Measurements from ENCODE around the gene NAXD. TPM values are rescaled to one million over a fixed set of nuclear protein-coding genes. Genes with fewer than 3 reads are reported as not detected.
"Not testable (repeated sequence)": the region's sequence is repeated elsewhere in the genome, so short reads cannot be mapped to it uniquely, and the experiment has no call there.

The NAXD gene
- polyA plus RNA-seq, 4 donors = 30.1 to 59.3 (median 36.9) TPM

DNA sequence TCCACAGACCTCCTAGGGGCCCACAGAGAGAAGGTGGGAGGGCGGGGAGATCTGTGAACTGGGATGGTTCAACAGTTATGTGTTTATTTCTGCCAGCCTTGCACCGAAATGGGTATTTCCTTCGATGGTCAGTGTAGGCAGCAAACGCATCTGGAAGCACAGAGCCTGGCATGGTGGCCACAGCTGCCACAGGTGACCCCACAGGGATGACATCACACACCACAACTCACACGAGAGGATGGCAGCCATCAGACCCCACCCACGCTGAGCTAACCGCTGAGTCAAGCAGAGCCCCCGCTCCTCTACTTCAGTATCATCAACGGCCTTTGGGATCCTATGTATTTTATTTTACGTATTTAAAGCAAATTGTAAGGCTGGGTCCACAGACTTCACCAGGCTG is 37.4 kb downstream of the NAXD start:
- Histone ChIP-seq H3K4me1 (ENCODE audit: control insufficient read depth in 3 of 3, insufficient read depth in 2 of 3, low read depth in 1 of 3, low read length in 2 of 3) (no peaks in the 10 kb centered on the region), H3K27ac (ENCODE audit: low read depth in 1 of 3, low read length in 2 of 3) (no peak overlapping the region), H3K27me3 (ENCODE audit: control insufficient read depth in 3 of 3, insufficient read depth in 3 of 3, low read length in 3 of 3) (no peaks in the 10 kb centered on the region), H3K36me3 (ENCODE audit: control insufficient read depth in 3 of 3, insufficient read depth in 2 of 3, low read depth in 1 of 3, low read length in 3 of 3) (peaks cover 2 to 74% (median 8%) of the 10 kb centered on the region in 3 donors), H3K9me3 (ENCODE audit: control insufficient read depth in 2 of 2, insufficient read depth in 1 of 2, low read depth in 1 of 2, low read length in 1 of 2) (no peaks in the 10 kb centered on the region), H3K4me3 (ENCODE audit: low read depth in 1 of 3, low read length in 3 of 3) (no peak overlapping the region)
- DNase-seq (no peak), FAIRE-seq (no peak)
- 82 to 90% (median 84%) methylated on average over 10 of the region's 10 CpGs for WGBS, 3 donors

DNA sequence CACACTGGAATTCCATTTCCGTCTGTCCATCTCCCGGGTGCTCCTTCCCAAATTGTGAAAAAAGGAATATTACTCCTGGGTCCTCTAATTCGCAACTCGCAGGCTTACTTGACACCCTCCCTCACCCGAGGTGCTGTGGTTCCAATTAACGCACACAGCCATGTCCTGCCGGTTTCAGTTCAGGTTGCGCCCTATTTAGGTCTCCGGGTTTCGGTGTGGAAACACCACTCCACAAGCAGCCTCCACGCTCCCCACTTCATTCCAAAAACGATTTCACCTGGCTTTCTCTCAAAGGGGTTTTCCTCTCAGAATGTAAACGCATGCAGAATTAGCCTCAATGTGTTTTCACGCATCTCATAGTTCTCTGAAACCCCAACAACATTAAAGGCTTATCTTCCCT is 37.9 kb downstream of the NAXD start:
- Histone ChIP-seq H3K36me3 (ENCODE audit: control insufficient read depth in 3 of 3, insufficient read depth in 2 of 3, low read depth in 1 of 3, low read length in 3 of 3) (peaks cover 2 to 73% (median 8%) of the 10 kb centered on the region in 3 donors), H3K4me3 (ENCODE audit: low read depth in 1 of 3, low read length in 3 of 3) (no peak overlapping the region), H3K27ac (ENCODE audit: low read depth in 1 of 3, low read length in 2 of 3) (no peak overlapping the region), H3K9me3 (ENCODE audit: control insufficient read depth in 2 of 2, insufficient read depth in 1 of 2, low read depth in 1 of 2, low read length in 1 of 2) (no peaks in the 10 kb centered on the region), H3K27me3 (ENCODE audit: control insufficient read depth in 3 of 3, insufficient read depth in 3 of 3, low read length in 3 of 3) (no peaks in the 10 kb centered on the region), H3K4me1 (ENCODE audit: control insufficient read depth in 3 of 3, insufficient read depth in 2 of 3, low read depth in 1 of 3, low read length in 2 of 3) (no peaks in the 10 kb centered on the region)
- DNase-seq = no peak
- FAIRE-seq = no peak
- WGBS, 3 donors = 82 to 92% (median 89%) methylated on average over 14 of the region's 14 CpGs

DNA sequence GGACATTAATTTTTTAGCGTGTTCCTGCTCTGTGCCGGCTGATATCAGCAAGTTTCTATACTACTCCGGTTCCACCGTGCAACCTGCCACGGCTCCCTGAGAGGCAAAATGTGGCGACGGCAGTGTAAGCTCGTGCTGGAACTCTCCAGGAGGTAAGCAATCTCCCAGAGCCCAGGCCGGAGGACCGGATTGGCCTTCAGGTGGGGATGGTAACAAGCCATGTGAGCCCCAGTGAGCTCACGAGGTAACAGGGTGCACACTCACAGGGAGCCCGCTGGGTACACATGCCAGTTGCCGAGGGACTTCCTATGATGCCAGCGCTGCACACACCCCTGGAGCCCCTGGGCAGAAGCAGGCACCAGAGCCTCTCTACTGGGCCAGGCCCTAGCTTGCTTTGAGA is 38.5 kb downstream of the NAXD start:
- no peaks in the 10 kb centered on the region for H3K9me3 ChIP-seq (ENCODE audit: control insufficient read depth in 2 of 2, insufficient read depth in 1 of 2, low read depth in 1 of 2, low read length in 1 of 2)
- WGBS, 3 donors = 96 to 97% (median 97%) methylated on average over 14 of the region's 14 CpGs

DNA sequence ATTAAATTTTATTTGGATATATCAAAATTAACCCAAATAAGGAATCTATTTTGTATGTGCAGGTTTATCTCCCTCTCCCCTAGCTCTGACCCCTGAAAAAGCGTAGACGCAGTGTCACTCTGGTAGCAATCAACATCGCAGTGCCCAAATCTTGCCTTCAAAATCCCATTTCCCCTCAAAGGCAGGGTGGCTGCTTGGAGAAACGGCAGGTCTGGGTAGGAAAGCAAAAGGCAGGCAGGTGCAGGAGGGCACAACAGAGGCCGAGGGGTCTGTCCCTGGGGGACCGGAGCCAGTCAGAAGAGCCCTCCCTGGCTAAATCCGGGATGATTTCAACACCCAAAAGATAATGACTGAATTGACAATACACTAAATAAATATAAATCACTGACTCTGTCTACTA is 41.9 kb downstream of the NAXD start:
- no peaks in the 10 kb centered on the region for H3K4me1 ChIP-seq (ENCODE audit: control insufficient read depth in 3 of 3, insufficient read depth in 2 of 3, low read depth in 1 of 3, low read length in 2 of 3)
- FAIRE-seq (no peak), DNase-seq (no peak)
- 95 to 96% (median 95%) methylated on average over 7 of the region's 7 CpGs for WGBS, 3 donors
- H3K9me3 ChIP-seq (ENCODE audit: control insufficient read depth in 2 of 2, insufficient read depth in 1 of 2, low read depth in 1 of 2, low read length in 1 of 2) = peaks cover 0 to 19% of the 10 kb centered on the region in 2 donors
- peaks cover 7 to 40% (median 13%) of the 10 kb centered on the region in 3 donors for H3K36me3 ChIP-seq (ENCODE audit: control insufficient read depth in 3 of 3, insufficient read depth in 2 of 3, low read depth in 1 of 3, low read length in 3 of 3)
- H3K27me3 ChIP-seq (ENCODE audit: control insufficient read depth in 3 of 3, insufficient read depth in 3 of 3, low read length in 3 of 3) = no peaks in the 10 kb centered on the region
- H3K27ac ChIP-seq (ENCODE audit: low read depth in 1 of 3, low read length in 2 of 3) = no peak overlapping the region
- no peak overlapping the region for H3K4me3 ChIP-seq (ENCODE audit: low read depth in 1 of 3, low read length in 3 of 3)

More for the DNA sequence above, 38.5 kb downstream of the NAXD start:
- FAIRE-seq (no peak), DNase-seq (no peak)
- Histone ChIP-seq H3K27ac (ENCODE audit: low read depth in 1 of 3, low read length in 2 of 3) (no peak overlapping the region), H3K4me1 (ENCODE audit: control insufficient read depth in 3 of 3, insufficient read depth in 2 of 3, low read depth in 1 of 3, low read length in 2 of 3) (no peaks in the 10 kb centered on the region), H3K27me3 (ENCODE audit: control insufficient read depth in 3 of 3, insufficient read depth in 3 of 3, low read length in 3 of 3) (no peaks in the 10 kb centered on the region), H3K4me3 (ENCODE audit: low read depth in 1 of 3, low read length in 3 of 3) (no peak overlapping the region), H3K36me3 (ENCODE audit: control insufficient read depth in 3 of 3, insufficient read depth in 2 of 3, low read depth in 1 of 3, low read length in 3 of 3) (peaks cover 2 to 67% (median 8%) of the 10 kb centered on the region in 3 donors)

DNA sequence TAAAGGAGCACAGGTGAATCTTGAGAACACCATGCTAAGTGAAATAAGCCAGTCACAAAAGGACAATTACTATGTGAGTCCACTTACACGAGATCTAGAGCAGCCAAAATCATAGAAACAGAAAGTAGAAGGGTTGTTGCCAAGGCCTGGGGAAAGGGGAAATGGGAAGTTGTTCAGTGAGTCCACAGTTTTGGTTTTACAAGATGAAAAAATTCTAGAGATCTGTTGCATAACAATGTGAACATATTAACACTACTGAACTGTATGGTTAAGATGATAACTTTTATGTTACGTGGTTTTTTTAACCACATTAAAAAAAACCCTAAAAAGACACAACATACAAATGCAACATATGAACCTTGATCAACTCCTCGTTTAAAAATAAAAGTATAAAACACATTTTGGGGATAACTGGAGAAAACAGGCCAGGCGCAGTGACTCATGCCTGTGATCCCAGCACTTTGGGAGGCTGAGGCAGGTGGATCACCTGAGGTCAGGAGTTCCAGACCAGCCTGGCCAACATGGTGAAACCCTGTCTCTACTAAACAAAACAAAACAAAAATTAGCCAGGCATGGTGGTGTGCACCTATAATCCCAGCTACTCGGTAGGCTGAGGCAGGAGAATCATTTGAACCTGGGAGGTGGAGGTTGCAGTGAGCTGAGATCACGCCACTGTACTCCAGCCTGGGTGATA is 43.0 kb downstream of the NAXD start:
- H3K27ac ChIP-seq (ENCODE audit: low read depth in 1 of 3, low read length in 2 of 3); H3K4me1 ChIP-seq (ENCODE audit: control insufficient read depth in 3 of 3, insufficient read depth in 2 of 3, low read depth in 1 of 3, low read length in 2 of 3); DNase-seq; H3K27me3 ChIP-seq (ENCODE audit: control insufficient read depth in 3 of 3, insufficient read depth in 3 of 3, low read length in 3 of 3); H3K4me3 ChIP-seq (ENCODE audit: low read depth in 1 of 3, low read length in 3 of 3); FAIRE-seq: not testable (repeated sequence)
- Histone ChIP-seq H3K36me3 (ENCODE audit: control insufficient read depth in 3 of 3, insufficient read depth in 2 of 3, low read depth in 1 of 3, low read length in 3 of 3) (peaks cover 10 to 39% (median 15%) of the 10 kb centered on the region in 3 donors), H3K9me3 (ENCODE audit: control insufficient read depth in 2 of 2, insufficient read depth in 1 of 2, low read depth in 1 of 2, low read length in 1 of 2) (peaks cover 0 to 23% of the 10 kb centered on the region in 2 donors)
- 69 to 82% (median 78%) methylated on average over 6 of the region's 6 CpGs for WGBS, 3 donors

DNA sequence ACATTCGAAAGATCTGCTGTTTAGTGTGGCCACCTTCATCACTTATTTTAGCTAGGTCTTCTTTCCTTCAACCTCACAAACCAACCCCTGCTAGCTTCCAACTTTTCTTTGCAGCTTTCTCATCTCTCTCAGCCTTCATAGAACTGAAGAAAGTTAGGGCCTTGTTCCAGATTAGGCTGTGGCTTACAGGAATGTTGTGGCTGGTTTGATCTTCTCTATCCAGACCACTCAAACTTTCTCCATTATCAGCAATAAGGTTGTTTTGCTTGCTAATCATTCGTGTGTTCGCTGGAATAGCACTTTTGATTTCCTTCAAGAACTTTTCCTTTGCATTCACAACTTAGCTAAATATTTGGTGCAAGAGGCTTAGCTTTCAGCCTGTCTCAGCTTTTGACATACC is 45.9 kb downstream of the NAXD start:
- Histone ChIP-seq H3K27ac (ENCODE audit: low read depth in 1 of 3, low read length in 2 of 3) (no peak overlapping the region), H3K9me3 (ENCODE audit: control insufficient read depth in 2 of 2, insufficient read depth in 1 of 2, low read depth in 1 of 2, low read length in 1 of 2) (peaks cover 0 to 23% of the 10 kb centered on the region in 2 donors), H3K4me3 (ENCODE audit: low read depth in 1 of 3, low read length in 3 of 3) (no peak overlapping the region), H3K4me1 (ENCODE audit: control insufficient read depth in 3 of 3, insufficient read depth in 2 of 3, low read depth in 1 of 3, low read length in 2 of 3) (no peaks in the 10 kb centered on the region), H3K36me3 (ENCODE audit: control insufficient read depth in 3 of 3, insufficient read depth in 2 of 3, low read depth in 1 of 3, low read length in 3 of 3) (peaks cover 11 to 48% (median 24%) of the 10 kb centered on the region in 3 donors), H3K27me3 (ENCODE audit: control insufficient read depth in 3 of 3, insufficient read depth in 3 of 3, low read length in 3 of 3) (no peaks in the 10 kb centered on the region)
- FAIRE-seq (no peak), DNase-seq (no peak)
- WGBS, 3 donors = 96 to 100% (median 99%) methylated on average over 3 of the region's 3 CpGs

DNA sequence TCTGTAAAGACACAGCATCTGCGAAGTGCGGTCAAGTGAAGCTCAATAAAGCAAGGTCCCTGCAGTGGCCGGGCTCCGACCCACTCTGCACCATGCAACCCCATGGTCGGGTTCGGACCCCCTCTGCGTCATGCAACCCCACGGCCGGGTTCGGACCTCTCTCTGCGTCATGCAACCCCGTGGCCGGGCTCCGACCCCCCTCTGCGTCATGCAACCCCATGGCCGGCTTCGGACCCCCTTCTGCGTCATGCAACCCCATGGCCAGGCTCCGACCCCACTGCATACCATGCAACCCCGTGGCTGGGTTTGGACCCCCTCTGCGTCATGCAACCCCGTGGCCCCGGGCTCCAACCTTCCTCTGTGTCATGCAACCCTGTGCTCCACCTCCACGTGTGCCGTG is 46.7 kb downstream of the NAXD start:
- Histone ChIP-seq H3K9me3 (ENCODE audit: control insufficient read depth in 2 of 2, insufficient read depth in 1 of 2, low read depth in 1 of 2, low read length in 1 of 2) (peaks cover 0 to 23% of the 10 kb centered on the region in 2 donors), H3K36me3 (ENCODE audit: control insufficient read depth in 3 of 3, insufficient read depth in 2 of 3, low read depth in 1 of 3, low read length in 3 of 3) (peaks cover 11 to 48% (median 28%) of the 10 kb centered on the region in 3 donors), H3K4me1 (ENCODE audit: control insufficient read depth in 3 of 3, insufficient read depth in 2 of 3, low read depth in 1 of 3, low read length in 2 of 3) (no peaks in the 10 kb centered on the region), H3K27ac (ENCODE audit: low read depth in 1 of 3, low read length in 2 of 3) (no peak overlapping the region), H3K27me3 (ENCODE audit: control insufficient read depth in 3 of 3, insufficient read depth in 3 of 3, low read length in 3 of 3) (no peaks in the 10 kb centered on the region), H3K4me3 (ENCODE audit: low read depth in 1 of 3, low read length in 3 of 3) (no peak overlapping the region)
- FAIRE-seq (no peak), DNase-seq (no peak)
- 98% methylated on average over 22 to 25 of the region's 25 CpGs for WGBS, 3 donors

DNA sequence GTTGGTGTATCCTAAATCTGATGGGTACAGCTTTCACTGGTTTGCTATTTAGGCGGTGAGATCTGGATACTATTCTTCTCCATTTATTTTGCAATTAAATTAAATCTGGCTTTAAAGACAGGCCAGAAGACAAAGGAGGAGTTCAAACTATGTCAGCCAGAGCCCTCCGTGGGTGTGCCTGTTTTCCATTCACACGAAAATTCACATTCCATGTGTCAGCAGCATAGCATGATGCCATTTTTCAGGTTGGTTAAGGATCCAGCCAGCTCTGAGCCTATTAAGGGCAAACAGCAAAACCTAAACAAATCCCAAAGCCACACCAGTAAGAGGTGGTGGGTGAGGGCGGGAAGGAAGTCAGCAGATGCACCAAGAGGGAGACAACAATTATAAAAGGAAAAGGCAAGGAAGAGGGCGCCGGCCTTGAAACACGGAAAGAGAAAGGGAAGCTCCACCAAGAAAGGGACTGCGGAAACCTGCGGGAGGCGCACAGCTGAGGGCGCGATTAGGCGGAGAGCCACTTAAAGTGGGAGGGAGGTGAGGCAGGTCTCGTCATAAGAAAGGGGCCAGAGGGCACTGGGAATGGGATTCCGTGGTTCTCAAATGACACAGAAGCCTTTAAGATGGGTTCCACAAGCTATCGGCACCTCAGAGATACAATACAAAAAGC is 47.6 kb downstream of the NAXD start:
- Histone ChIP-seq H3K4me3 (ENCODE audit: low read depth in 1 of 3, low read length in 3 of 3) (no peak overlapping the region), H3K9me3 (ENCODE audit: control insufficient read depth in 2 of 2, insufficient read depth in 1 of 2, low read depth in 1 of 2, low read length in 1 of 2) (peaks cover 0 to 23% of the 10 kb centered on the region in 2 donors), H3K27ac (ENCODE audit: low read depth in 1 of 3, low read length in 2 of 3) (no peak overlapping the region), H3K4me1 (ENCODE audit: control insufficient read depth in 3 of 3, insufficient read depth in 2 of 3, low read depth in 1 of 3, low read length in 2 of 3) (no peaks in the 10 kb centered on the region), H3K27me3 (ENCODE audit: control insufficient read depth in 3 of 3, insufficient read depth in 3 of 3, low read length in 3 of 3) (no peaks in the 10 kb centered on the region), H3K36me3 (ENCODE audit: control insufficient read depth in 3 of 3, insufficient read depth in 2 of 3, low read depth in 1 of 3, low read length in 3 of 3) (peaks cover 11 to 47% (median 31%) of the 10 kb centered on the region in 3 donors)
- 96 to 99% (median 96%) methylated on average over 16 of the region's 16 CpGs for WGBS, 3 donors
- DNase-seq = no peak
- no peak for FAIRE-seq
